Right lobe of liver (tissue), 6 donors: ENCODE results near the gene CAMKMT. TPM values are rescaled to one million over a fixed set of nuclear protein-coding genes. Genes with fewer than 3 reads are reported as not detected.

Experiments
- ATAC-seq, 4 donors: fragments of 200-7000 bp; cut with Tn5 transposase; one replicate each; pipeline ENCODE4 v1.9.1; 2020; ENCODE audit warnings: mild to moderate bottlenecking in 4 of 4, moderate library complexity in 4 of 4
- DNase-seq, 3 donors: peaks; one replicate each; pipeline ENCODE4 v3.0.0-alpha.2; 2020
- H3K27ac ChIP-seq, 3 donors: fragments of 200-600 bp; one replicate each; pipeline ENCODE4 v1.8.0; 2022
- H3K27me3 ChIP-seq, 2 donors: fragments of 200-600 bp; one replicate each; pipeline ENCODE4 v1.8.0; 2022
- H3K36me3 ChIP-seq, 4 donors: fragments of 200-600 bp; sonication (generic) in 1 of 4; one replicate each; pipeline versions ENCODE4 v1.5.1 to v1.8.0; 2017 to 2022; ENCODE audit warnings: control low read depth in 1 of 4
- H3K4me1 ChIP-seq, 4 donors: fragments of 200-600 bp; sonication (generic) in 1 of 4; one replicate each; pipeline versions ENCODE4 v1.5.1 to v1.8.0; 2017 to 2022; ENCODE audit warnings: control low read depth in 1 of 4
- H3K4me3 ChIP-seq, 3 donors: fragments of 200-600 bp; one replicate each; pipeline ENCODE4 v1.8.0; 2022
- H3K9me3 ChIP-seq, 4 donors: fragments of 200-600 bp; sonication (generic) in 1 of 4; one replicate each; pipeline versions ENCODE4 v1.5.1 to v1.8.0; 2017 to 2022; ENCODE audit warnings: control low read depth in 1 of 4
- CTCF ChIP-seq, 4 donors: fragments of 200-600 bp in 3 of 4; fragments of 450-650 bp in 1 of 4; IDR thresholded peaks; one replicate each; pipeline versions ENCODE4 v1.5.1 to v1.8.0; 2016 to 2022; ENCODE audit warnings: antibody characterized with exemption in 4 of 4, mild to moderate bottlenecking in 2 of 4
- POLR2A ChIP-seq: fragments of 450-650 bp; IDR thresholded peaks from one replicate; pipeline ENCODE4 v1.6.1; 2017; ENCODE audit warnings: antibody characterized with exemption, mild to moderate bottlenecking
- WGBS: methylation state at CpG from one replicate; pipeline ENCODE4 v1.1.6; 2018; ENCODE audit warnings: low coverage, low lambda C conversion rate; ENCODE audit not compliant: insufficient coverage; ENCODE audit errors: missing lambda C conversion rate; 5-methylcytosine and 5-hydroxymethylcytosine counted together
- intact Hi-C, 2 donors: fragments of 100-400 bp; cut with DNase I; formaldehyde crosslinking; loops; one replicate each; pipeline versions ENCODE4 v1.11.2 to v1.14.1; 2022
- total RNA-seq, 6 experiments: library from RNA; depleted of rRNA in 2 of 6; stranded (reverse); fragments of >200 nt in 2 of 6; fragmentation: NEBNext Ultra II Directional in 3 of 6; extraction: Animal tissue kit (Norgen Biotek cat#: 25700) in 3 of 6; gene quantifications; one replicate each; pipeline versions ENCODE4 v1.1.0 to v1.2.4, GENCODE V29; 2016 to 2023
- donor health status: DM: no; HTN: yes; CAD: no.
- donor health status: DM: no; HTN: no; CAD: no.
- donor health status: DM: no; HTN: no; CAD: no.
- donor health status: DM: no; HTN: yes; CAD: no.
- donor health status: DM: no; HTN: yes; CAD: no.

The CAMKMT gene
- total RNA-seq, 6 experiments from 2014 or later = 2.0 to 7.4 (median 5.2) TPM

GRCh38 chr2:44389895-44390294, 28.1 kb downstream of the CAMKMT start:
- H3K4me1 ChIP-seq = no peaks in the 10 kb centered on the region
- no peak overlapping the region for H3K27ac ChIP-seq
- H3K4me3 ChIP-seq = no peak overlapping the region
- no peaks in the 10 kb centered on the region for H3K36me3 ChIP-seq
- no peaks in the 10 kb centered on the region for H3K9me3 ChIP-seq
- ATAC-seq (no peak), DNase-seq (no peak)
- WGBS = 92% methylated on average over 1 of the region's 1 CpG
- TF ChIP-seq POLR2A = no peak
- peak in 3 of 4 donors; percentile 11 to 31 (median 24) for TF ChIP-seq CTCF (IDR thresholded peaks at IDR 0.05)
- intact Hi-C loops = loop anchor here (5.0 to 10.0 kb wide), 2 partner anchors 87 to 565 kb away; no protein-coding TSS in a partner anchor
- H3K27me3 ChIP-seq = no peaks in the 10 kb centered on the region

GRCh38 chr2:44392338-44392943, 30.7 kb downstream of the CAMKMT start:
- Histone ChIP-seq H3K27ac (no peak overlapping the region), H3K27me3 (no peaks in the 10 kb centered on the region), H3K4me3 (no peak overlapping the region), H3K36me3 (no peaks in the 10 kb centered on the region), H3K9me3 (no peaks in the 10 kb centered on the region), H3K4me1 (no peaks in the 10 kb centered on the region)
- intact Hi-C loops = loop anchor here (5.0 to 10.0 kb wide), 2 partner anchors 85 to 562 kb away; no protein-coding TSS in a partner anchor
- peak; percentile 51 to 72 (median 62) for TF ChIP-seq CTCF (IDR thresholded peaks at IDR 0.05)
- no peak for TF ChIP-seq POLR2A
- ATAC-seq = peak in 1 of 4 donors; percentile 44
- peak in 2 of 3 donors; percentile 23 to 54 for DNase-seq
- 36% methylated on average over 3 of the region's 3 CpGs for WGBS

GRCh38 chr2:44397447-44398175, 35.9 kb downstream of the CAMKMT start:
- Histone ChIP-seq H3K4me1 (no peaks in the 10 kb centered on the region), H3K36me3 (no peaks in the 10 kb centered on the region), H3K27me3 (no peaks in the 10 kb centered on the region), H3K27ac (no peak overlapping the region), H3K4me3 (no peak overlapping the region), H3K9me3 (no peaks in the 10 kb centered on the region)
- DNase-seq = no peak
- ATAC-seq = no peak
- WGBS = 45% methylated on average over 7 of the region's 7 CpGs
- TF ChIP-seq POLR2A (no peak), CTCF (IDR thresholded peaks at IDR 0.05) (no peak)
- intact Hi-C loops = loop anchor here (10.0 kb wide), 1 partner anchor 557 kb away; no protein-coding TSS in a partner anchor

- Histone ChIP-seq H3K27ac (no peak overlapping the region), H3K4me1 (no peaks in the 10 kb centered on the region), H3K9me3 (no peaks in the 10 kb centered on the region), H3K36me3 (no peaks in the 10 kb centered on the region), H3K27me3 (no peaks in the 10 kb centered on the region), H3K4me3 (no peak overlapping the region)
- TF ChIP-seq CTCF (IDR thresholded peaks at IDR 0.05) (no peak), POLR2A (no peak)
- DNase-seq = no peak
- ATAC-seq = no peak
- WGBS = 82% methylated on average over 6 of the region's 6 CpGs
- intact Hi-C loops = loop anchor here (10.0 kb wide), 1 partner anchor 556 kb away; no protein-coding TSS in a partner anchor
These were observed 36.6 kb downstream of the CAMKMT start for GRCh38 chr2:44398243-44398897.
